T-helper 17 cell (primary cell): ENCODE measurements around the gene STAP1. TPM values are rescaled to one million over a fixed set of nuclear protein-coding genes. Genes with fewer than 3 reads are reported as not detected.
"Not testable (repeated sequence)": the region's sequence is repeated elsewhere in the genome, so short reads cannot be mapped to it uniquely, and the experiment has no call there.

Experiments used
- ATAC-seq: fragments of 150-1000 bp; cut with Tn5 transposase; 2 replicates; pipeline ENCODE4 v1.10.0; 2021; ENCODE audit warnings: mild to moderate bottlenecking, moderate library complexity
- DNase-seq, 3 donors: peaks; one replicate each; pipeline versions ENCODE4 v3.0.0 to v3.0.0-alpha.2; 2020 to 2021
- H3K9me3 ChIP-seq: one replicate; pipeline ENCODE4 v1.7.0; 2013; ENCODE audit warnings: low read length, mild to moderate bottlenecking; ENCODE audit not compliant: control insufficient read depth, poor library complexity, severe bottlenecking
- H3K27ac Mint-ChIP-seq: one replicate; pipeline ENCODE4 v1.8.0; 2022; ENCODE audit warnings: mild to moderate bottlenecking, moderate library complexity, mixed read lengths
- H3K27me3 Mint-ChIP-seq: one replicate; pipeline ENCODE4 v1.8.0; 2022; ENCODE audit warnings: mixed read lengths
- H3K36me3 Mint-ChIP-seq: one replicate; pipeline ENCODE4 v1.8.0; 2022; ENCODE audit warnings: low read depth, mixed read lengths
- H3K4me1 Mint-ChIP-seq: one replicate; pipeline ENCODE4 v1.8.0; 2022; ENCODE audit warnings: mild to moderate bottlenecking, mixed read lengths
- H3K4me3 Mint-ChIP-seq: one replicate; pipeline ENCODE4 v1.8.0; 2022; ENCODE audit warnings: mild to moderate bottlenecking, moderate library complexity, mixed read lengths
- total RNA-seq, 4 donors: library from RNA in 2 of 4; stranded (reverse) in 2 of 4; gene quantifications; one replicate each; pipeline ENCODE4 v1.2.3 and lab custom pipeline; 2022 to 2026

STAP1 gene
- total RNA-seq, 2 donors from 2014 or later = 0.50 to 4.1 TPM

DNA sequence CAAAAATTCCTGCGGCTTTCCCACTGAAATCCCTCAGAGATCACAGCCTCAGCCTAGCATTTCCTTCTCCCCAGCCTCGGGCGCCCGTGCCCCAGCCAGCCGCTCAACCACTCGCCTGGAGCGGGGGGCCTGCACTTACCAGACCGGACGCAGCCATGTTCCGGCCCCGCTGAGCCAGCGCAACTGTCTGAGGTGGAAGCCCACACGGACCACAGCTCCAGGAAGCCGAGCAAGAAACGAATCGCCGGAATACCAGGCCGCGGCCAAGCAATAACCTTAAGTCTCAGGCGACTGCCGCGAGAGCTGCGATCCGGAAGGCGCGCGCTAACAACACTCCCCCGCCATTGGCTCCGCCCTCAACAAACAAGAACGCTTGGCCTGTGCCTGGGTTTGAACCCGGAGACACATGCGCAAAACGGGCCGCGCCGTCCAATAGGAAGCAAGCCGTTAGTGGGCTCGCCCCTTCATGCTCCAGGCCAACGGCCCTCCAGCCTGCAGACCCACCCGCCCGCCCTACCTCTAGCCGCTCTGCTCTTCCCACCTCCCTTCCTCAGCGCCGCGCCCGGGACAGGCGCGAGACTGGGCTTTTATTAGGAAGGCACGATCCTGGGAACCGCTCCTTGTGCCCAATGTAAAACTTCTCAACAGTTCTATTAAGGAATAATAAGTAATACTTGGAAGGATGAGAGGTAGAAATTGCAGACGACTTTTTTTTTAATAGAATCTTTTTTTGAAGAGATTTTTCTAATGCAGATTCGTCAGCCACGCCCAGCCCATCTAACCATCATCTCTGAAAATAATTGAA, 13.1 kb upstream of the STAP1 start, which contains the start of gene CENPC:
Gene CENPC, minus strand, starts transcription at position 305 of the 805 bp plus-strand sequence. Its CDS starts 148 bp downstream, at position 157.
- H3K4me1 Mint-ChIP-seq = peaks cover 25% of the 10 kb centered on the region
- DNase-seq (peak; percentile 77 to 85 (median 81)), ATAC-seq (peak; percentile 92)
- peak within 1 kb of the TSS; percentile 100 for H3K27ac Mint-ChIP-seq
- no peaks in the 10 kb centered on the region for H3K27me3 Mint-ChIP-seq
- H3K36me3 Mint-ChIP-seq = peaks cover 2% of the 10 kb centered on the region
- H3K9me3 ChIP-seq = no peaks in the 10 kb centered on the region
- H3K4me3 Mint-ChIP-seq = peak within 1 kb of the TSS; percentile 99

DNA sequence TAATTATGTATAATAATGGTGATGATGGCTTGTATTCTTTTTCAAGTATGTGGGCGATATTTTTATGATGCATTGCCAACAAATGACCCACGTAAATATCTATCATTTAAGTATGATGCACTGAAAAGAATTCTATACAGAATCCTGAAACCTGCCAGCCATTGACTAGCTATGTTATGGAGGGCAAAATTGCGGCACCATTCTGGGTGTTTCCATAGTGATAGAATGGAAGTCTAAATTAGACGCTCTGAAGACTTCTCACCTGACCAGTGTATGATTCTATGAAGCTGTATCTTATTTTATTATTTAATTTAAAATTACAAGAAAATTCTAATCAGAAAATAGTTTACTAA, 12.5 kb upstream of the STAP1 start:
- Mint-ChIP-seq H3K36me3 (peaks cover 2% of the 10 kb centered on the region), H3K27ac (peak overlapping the region; percentile 100), H3K4me1 (peaks cover 25% of the 10 kb centered on the region), H3K27me3 (no peaks in the 10 kb centered on the region), H3K4me3 (no peak overlapping the region)
- DNase-seq (no peak), ATAC-seq (no peak)
- H3K9me3 ChIP-seq = no peaks in the 10 kb centered on the region

DNA sequence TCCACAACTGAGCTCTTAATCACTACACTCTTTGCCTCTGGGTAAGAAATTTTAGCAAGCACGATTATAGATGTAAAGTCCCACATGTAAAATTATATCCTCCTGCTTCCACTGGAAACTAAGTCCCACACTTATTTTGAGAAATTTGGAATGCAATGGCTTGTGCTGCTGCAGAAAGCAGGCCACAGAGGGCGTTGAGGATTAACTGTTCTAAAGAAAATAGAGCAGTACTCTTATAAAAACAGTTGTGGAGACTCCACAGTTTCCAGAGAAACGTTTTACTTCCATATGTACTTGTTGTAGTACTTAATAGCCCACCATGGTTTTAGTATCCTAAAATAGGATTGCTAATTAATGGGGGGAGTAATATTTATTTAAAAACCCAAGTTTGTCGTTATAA, 11.6 kb upstream of the STAP1 start:
- H3K4me1 Mint-ChIP-seq = peaks cover 20% of the 10 kb centered on the region
- no peaks in the 10 kb centered on the region for H3K27me3 Mint-ChIP-seq

DNA sequence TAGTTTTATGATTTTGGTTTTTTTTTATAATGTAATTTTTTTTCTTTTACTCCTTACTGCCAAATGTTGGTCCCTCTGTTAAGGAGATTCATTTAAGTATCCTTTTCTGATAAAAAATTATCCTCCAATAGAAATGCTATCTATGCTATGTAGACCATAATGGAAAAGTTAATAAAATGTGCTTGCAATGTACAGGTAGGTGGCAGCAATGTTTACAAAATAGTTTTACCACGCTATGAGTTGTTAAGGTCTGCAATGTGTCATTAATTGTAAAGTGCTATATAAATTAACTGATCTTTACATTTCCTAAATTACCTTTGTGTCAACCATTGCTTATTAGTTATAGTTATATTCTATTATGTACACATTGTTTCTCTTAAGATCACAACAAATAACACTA, 9.4 kb upstream of the STAP1 start:
- Mint-ChIP-seq H3K4me3 (no peak overlapping the region), H3K27ac (no peak overlapping the region), H3K4me1 (peaks cover 6% of the 10 kb centered on the region), H3K36me3 (peaks cover 2% of the 10 kb centered on the region), H3K27me3 (no peaks in the 10 kb centered on the region)
- DNase-seq = no peak
- H3K9me3 ChIP-seq = no peaks in the 10 kb centered on the region
- no peak for ATAC-seq

More for the DNA sequence above, 11.6 kb upstream of the STAP1 start:
- H3K36me3 Mint-ChIP-seq = peaks cover 2% of the 10 kb centered on the region
- H3K27ac Mint-ChIP-seq = no peak overlapping the region
- ATAC-seq (no peak), DNase-seq (no peak)
- H3K9me3 ChIP-seq = no peaks in the 10 kb centered on the region
- peak overlapping the region; percentile 47 for H3K4me3 Mint-ChIP-seq

DNA sequence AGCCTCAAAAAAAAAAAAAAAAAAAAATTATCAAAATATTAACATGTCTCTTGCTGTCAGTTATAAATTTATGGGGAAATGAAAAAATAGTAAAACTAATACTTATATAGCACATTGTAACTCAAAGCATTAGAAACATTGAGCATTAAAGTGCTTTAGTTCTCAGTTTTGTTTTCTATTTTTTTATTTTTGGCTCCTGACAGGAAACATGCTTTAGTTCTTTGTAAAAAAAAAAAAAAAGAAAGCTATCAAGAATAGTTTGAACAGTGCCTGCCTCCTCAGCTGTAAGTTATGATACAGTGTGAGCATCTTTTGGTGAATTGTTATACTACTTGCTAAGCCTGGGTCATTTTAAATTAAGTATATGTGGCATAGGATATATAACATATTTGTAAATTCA, 8.1 kb upstream of the STAP1 start:
- no peaks in the 10 kb centered on the region for H3K9me3 ChIP-seq
- Mint-ChIP-seq H3K27me3 (no peaks in the 10 kb centered on the region), H3K4me1 (peaks cover 2% of the 10 kb centered on the region), H3K27ac (no peak overlapping the region), H3K36me3 (no peaks in the 10 kb centered on the region), H3K4me3 (no peak overlapping the region)
- ATAC-seq = no peak
- no peak for DNase-seq

DNA sequence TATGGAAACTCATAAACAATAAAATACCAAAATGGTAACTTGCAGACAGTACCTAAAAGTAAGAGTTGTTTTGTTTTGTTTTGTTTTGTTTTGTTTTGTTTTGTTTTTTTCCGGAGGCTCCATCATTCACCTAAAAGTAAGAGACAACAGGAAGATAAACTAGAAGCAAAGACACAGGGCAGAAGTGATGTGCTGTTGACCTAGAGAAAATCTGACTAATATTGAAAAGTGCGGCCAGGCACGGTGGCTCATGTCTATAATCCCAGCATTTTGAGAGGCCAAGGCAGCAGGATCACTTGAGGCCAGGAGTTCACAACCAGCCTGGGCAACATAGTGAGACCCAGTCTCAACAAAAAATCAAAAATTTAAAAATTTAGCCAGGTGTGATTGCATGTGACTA, 7.7 kb upstream of the STAP1 start:
- H3K27me3 Mint-ChIP-seq = no peaks in the 10 kb centered on the region
- DNase-seq (no peak), ATAC-seq (no peak)
- no peak overlapping the region for H3K4me3 Mint-ChIP-seq
- H3K36me3 Mint-ChIP-seq = no peaks in the 10 kb centered on the region
- H3K27ac Mint-ChIP-seq = no peak overlapping the region
- H3K4me1 Mint-ChIP-seq = peaks cover 2% of the 10 kb centered on the region
- no peaks in the 10 kb centered on the region for H3K9me3 ChIP-seq

DNA sequence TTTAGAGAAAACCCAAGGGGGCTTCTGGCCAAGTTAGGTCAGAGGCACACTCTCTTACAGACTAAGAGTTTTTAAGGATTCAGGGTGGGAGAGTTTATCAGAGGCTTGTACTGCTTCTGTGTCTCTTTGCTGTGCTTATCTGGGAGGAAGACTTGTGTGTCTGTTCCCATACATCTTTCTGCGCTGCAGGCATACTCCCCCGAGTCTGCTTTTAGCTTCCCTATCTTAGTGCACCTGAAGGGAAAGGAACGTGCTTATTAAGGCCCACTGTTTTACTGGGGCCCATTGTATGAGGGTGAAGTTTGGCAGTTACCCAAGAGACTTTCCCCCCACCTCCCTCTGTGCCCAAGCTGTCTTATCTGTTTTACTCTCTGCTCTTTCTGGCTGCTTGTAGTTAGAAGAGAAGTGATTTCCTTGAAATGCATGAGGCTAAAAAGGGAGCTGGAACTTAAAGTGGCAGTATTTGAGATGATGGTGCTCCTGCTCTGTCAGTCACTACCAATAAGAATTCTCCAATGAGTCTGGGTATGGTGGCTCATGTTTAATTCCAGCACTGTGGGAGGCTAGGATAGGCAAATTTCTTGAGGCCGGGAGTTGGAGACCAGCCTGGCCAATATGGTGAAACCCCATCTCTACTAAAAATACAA, 6.3 kb upstream of the STAP1 start:
- not testable (repeated sequence) for ATAC-seq, H3K4me1 Mint-ChIP-seq, H3K27me3 Mint-ChIP-seq, H3K36me3 Mint-ChIP-seq, DNase-seq, H3K4me3 Mint-ChIP-seq, H3K9me3 ChIP-seq, H3K27ac Mint-ChIP-seq

DNA sequence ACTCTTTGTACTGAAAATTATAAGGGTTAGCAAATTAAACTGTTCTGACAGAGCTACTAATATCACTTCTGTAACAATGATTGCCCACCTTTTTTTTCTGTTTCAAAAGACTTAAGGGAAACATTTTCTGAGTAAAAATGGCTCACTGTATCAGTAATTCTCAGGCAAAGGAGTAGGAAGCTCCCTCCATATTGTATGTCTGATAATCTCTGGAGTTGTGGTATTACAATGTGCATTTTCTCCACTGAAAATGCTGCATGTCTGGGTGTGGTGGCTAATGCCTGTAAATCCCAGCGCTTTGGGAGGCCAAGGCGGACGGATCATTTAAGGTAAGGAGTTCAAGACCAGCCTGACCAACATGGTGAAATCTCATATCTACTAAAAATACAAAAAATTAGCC, 4.4 kb upstream of the STAP1 start:
- Mint-ChIP-seq H3K4me3 (no peak overlapping the region), H3K36me3 (no peaks in the 10 kb centered on the region), H3K27ac (no peak overlapping the region), H3K4me1 (peaks cover 6% of the 10 kb centered on the region), H3K27me3 (peaks cover 13% of the 10 kb centered on the region)
- no peaks in the 10 kb centered on the region for H3K9me3 ChIP-seq
- DNase-seq = no peak
- no peak for ATAC-seq

DNA sequence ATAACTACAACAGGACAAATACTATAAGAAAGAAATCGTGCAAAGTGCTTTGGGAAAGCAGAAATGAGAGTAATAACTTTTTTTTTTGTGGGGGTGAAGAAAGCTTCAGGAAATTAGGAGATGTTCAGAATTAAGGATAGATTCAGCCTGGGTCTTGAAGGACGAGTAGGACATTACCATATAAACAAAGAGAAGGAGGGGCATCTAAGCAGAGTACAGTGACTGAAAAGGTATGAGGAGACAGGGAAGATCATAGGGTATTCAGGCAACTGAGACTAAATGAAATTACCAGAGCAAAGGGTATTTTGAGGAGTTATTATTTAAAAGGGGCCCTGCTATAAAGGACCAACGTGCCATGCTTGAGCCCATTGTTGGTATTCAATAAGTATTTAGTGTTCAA, 3.1 kb upstream of the STAP1 start:
- Mint-ChIP-seq H3K4me1 (peaks cover 6% of the 10 kb centered on the region), H3K27ac (no peak overlapping the region)
- no peak for ATAC-seq

DNA sequence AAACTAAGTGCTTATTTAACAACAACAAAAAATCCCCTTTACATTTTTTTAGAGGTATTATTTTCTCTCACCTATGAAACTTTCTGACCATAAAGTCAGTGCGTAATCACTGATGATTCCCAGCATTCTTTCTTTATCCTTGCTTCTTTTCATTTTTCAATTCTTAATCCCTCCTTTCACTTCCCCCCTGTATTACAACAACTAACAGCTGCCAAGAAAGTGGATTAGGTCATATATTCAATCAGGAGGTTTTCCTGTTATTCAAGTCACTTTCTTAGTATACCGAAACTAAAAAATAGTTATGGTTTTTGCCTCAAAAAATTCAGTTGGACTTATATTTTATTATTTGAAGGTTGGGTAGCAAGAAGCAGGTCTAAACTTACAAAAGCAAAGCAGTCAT, 2.1 kb upstream of the STAP1 start:
- no peak overlapping the region for H3K27ac Mint-ChIP-seq
- no peak overlapping the region for H3K4me3 Mint-ChIP-seq
- DNase-seq (no peak), ATAC-seq (no peak)
- no peaks in the 10 kb centered on the region for H3K9me3 ChIP-seq
- H3K27me3 Mint-ChIP-seq = peaks cover 13% of the 10 kb centered on the region
- peaks cover 9% of the 10 kb centered on the region for H3K4me1 Mint-ChIP-seq
- H3K36me3 Mint-ChIP-seq = no peaks in the 10 kb centered on the region

More for the DNA sequence above, 3.1 kb upstream of the STAP1 start:
- H3K27me3 Mint-ChIP-seq = peaks cover 13% of the 10 kb centered on the region
- DNase-seq = no peak
- H3K36me3 Mint-ChIP-seq = no peaks in the 10 kb centered on the region
- H3K4me3 Mint-ChIP-seq = no peak overlapping the region
- H3K9me3 ChIP-seq = no peaks in the 10 kb centered on the region

DNA sequence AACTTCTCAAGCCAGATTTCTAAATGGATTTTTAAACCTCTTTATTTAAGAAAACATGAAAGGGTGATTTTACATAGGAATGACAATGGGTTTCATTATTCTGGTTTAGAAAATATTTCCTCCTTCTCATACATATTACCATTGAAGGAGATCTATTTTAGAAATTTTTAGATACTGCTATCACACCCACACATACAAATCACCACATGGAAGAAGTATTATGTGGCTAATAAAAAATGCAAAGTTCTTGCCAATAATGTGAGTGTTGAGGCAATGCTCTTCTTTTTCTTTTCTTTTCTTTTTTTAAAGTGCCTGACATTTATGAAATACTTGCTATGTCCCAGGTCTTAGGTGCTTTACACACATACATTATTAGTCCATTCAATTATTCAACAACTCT, 6.8 kb downstream of the STAP1 start:
- H3K27ac Mint-ChIP-seq = no peak overlapping the region
- H3K9me3 ChIP-seq = no peaks in the 10 kb centered on the region
- H3K4me1 Mint-ChIP-seq = peaks cover 3% of the 10 kb centered on the region
- H3K4me3 Mint-ChIP-seq = no peak overlapping the region
- H3K36me3 Mint-ChIP-seq = peaks cover 2% of the 10 kb centered on the region
- DNase-seq = no peak
- no peaks in the 10 kb centered on the region for H3K27me3 Mint-ChIP-seq
- no peak for ATAC-seq

DNA sequence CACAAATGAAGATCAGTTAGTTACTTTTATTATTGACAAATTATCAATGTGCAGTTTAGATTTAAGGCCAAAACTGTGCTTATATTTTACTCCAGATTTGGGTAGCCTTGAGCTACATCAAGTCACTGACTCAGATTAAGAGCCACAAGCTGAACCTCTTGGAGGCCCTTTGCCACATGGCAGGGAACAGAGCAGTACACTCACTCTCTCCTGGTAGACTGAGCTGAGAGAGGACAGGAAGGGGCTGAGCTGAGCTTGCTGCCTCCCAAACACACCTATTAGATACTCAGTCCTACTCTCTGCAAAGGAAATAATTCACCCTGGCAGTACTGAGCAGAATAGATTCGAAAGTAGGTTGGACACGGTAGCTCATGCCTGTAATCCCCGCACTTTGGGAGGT, 7.8 kb downstream of the STAP1 start:
- ATAC-seq (no peak), DNase-seq (no peak)
- H3K4me3 Mint-ChIP-seq = no peak overlapping the region
- no peaks in the 10 kb centered on the region for H3K27me3 Mint-ChIP-seq
- H3K27ac Mint-ChIP-seq = no peak overlapping the region
- no peaks in the 10 kb centered on the region for H3K9me3 ChIP-seq
- H3K4me1 Mint-ChIP-seq = no peaks in the 10 kb centered on the region
- peaks cover 2% of the 10 kb centered on the region for H3K36me3 Mint-ChIP-seq

DNA sequence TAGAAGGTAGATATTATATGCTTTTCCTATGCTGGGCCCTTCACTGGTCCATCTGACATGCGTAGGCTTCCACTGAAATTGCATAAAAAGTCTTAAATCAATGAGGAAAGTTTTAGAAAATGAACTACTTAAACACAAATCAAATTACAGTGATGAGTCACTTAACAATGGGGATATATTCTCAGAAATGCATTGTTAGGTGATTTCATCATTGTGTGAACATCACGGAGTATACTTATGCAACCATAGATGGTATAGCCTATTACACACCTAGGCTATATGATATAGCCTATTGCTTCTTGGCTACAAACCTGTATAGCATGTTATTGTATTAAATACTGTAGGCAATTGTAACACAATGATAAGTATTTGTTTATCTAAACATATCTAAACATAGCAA, 10.3 kb downstream of the STAP1 start:
- no peaks in the 10 kb centered on the region for H3K9me3 ChIP-seq
- H3K27me3 Mint-ChIP-seq = no peaks in the 10 kb centered on the region
- DNase-seq (no peak), ATAC-seq (no peak)
- H3K36me3 Mint-ChIP-seq = peaks cover 2% of the 10 kb centered on the region
- no peak overlapping the region for H3K27ac Mint-ChIP-seq
- no peaks in the 10 kb centered on the region for H3K4me1 Mint-ChIP-seq
- H3K4me3 Mint-ChIP-seq = no peak overlapping the region

DNA sequence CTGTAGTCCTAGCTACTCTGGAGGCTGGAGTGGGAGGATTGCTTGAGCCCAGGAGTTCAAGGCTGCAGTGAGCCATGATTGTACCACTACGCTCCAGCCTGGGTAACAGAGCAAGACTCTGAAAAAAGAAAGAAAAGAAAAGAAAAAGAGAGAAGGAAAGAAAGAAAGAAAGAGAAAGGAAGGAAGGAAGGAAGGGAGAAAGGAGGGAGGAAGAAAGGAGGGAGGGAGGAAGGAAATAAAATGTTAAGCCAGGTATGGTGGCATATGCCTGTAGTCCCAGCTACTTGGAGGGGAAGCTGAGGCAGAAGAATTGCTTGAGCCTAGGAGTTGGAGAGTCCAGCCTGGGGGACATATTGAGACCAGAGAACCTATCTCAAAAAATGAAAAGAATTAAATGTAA, 12.0 kb downstream of the STAP1 start:
- H3K4me1 Mint-ChIP-seq = peaks cover 5% of the 10 kb centered on the region
- H3K27me3 Mint-ChIP-seq = no peaks in the 10 kb centered on the region
- no peak for ATAC-seq
- DNase-seq = no peak
- peaks cover 2% of the 10 kb centered on the region for H3K36me3 Mint-ChIP-seq
- no peak overlapping the region for H3K4me3 Mint-ChIP-seq
- H3K27ac Mint-ChIP-seq = no peak overlapping the region
- no peaks in the 10 kb centered on the region for H3K9me3 ChIP-seq
